SK-N-DZ (cell line): ENCODE results near the gene FUT9.

Experiments used
- DNase-seq: peaks from one replicate; pipeline ENCODE4 v3.0.0-alpha.2; 2015; ENCODE audit warnings: low spot score

FUT9 gene

GRCh38 chr6:96066376-96066775 is 50.6 kb downstream of the FUT9 start:
- DNase-seq: no peak

GRCh38 chr6:96073555-96073954 is 57.8 kb downstream of the FUT9 start:
- DNase-seq: no peak

DNA sequence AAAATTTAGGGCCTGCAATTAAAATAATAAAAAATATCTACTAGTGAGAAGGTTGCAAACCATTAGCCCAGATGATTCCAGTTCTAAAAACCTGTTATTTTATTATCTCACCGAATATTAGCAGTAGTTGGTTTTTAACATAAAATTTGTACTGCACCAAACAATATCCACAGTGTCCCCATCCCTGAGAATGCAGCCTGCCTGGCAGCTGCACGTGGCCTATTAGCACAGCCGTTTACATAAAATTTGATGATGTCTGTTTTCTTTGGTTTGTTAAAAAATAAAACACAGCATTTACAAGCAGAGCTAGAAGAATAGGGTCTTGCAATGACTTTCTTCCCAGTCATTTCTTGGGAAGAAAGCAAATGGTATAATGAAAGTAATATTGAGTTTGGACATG is 58.2 kb downstream of the FUT9 start:
- no peak for DNase-seq

GRCh38 chr6:96075826-96076225 is 60.1 kb downstream of the FUT9 start:
- DNase-seq: no peak

DNA sequence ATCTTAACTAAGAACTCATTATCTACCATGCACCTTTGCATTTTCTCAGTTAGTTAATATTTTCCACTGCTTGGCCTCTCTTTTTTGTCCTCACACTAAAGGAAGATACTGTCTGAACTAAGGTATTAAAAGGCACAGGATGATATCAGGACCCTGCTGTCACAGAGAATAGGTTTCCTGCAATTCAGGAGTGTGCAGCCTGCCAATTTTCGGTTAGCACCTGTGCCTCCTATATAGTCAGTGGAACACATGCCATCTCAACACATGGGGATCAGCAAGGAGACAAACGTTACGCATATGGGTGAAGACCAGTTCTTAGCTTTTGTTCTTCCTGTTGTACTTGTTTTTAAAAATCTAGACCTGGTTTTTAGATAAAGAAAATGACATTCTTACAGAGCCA is 71.0 kb downstream of the FUT9 start:
- no peak for DNase-seq

- peak; percentile 2 for DNase-seq
Measured at GRCh38 chr6:96089173-96089572, 73.4 kb downstream of the FUT9 start.

GRCh38 chr6:96094077-96094476 is 78.3 kb downstream of the FUT9 start:
- no peak for DNase-seq

DNA sequence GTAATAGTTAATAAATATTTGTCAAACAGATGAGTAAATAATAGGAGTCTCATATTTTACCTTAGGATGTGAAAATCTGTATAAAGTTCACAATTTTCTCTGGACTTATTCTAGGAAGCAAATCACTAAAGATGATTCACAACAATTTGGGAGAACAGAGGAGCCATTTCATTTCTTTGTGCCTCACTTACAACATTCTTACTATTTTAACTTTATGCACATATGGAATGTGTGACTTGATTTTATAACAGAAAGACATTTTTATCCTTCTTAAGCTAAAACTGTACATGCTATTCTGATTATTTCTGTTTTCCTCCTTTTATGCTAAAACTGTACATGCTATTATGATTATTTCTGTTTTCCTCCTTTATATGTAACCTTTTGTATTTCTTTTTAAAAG is 83.3 kb downstream of the FUT9 start:
- DNase-seq: no peak

- DNase-seq: no peak
Measured at GRCh38 chr6:96101564-96101963, 85.8 kb downstream of the FUT9 start.

DNA sequence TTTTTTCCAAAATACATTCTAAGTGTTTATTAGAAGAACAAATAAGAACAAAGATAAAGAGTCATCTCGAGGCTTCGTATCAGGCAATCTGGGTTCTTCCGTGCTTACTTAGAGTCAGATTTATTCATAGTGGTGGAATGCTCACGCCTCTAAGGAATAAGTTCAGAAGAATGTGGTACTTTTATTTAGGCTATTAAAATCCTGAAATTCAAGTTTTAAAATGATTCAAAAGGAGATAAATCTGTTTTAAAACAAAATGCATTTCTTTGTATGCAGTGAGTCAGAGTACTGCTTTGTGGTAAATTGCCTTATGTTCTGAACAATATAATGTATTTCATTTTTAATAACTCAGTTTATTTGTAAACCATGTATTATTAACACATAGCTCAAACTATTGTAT is 89.1 kb downstream of the FUT9 start:
- DNase-seq: no peak

- DNase-seq: no peak
Measured at GRCh38 chr6:96110878-96111277, 95.1 kb downstream of the FUT9 start.

DNA sequence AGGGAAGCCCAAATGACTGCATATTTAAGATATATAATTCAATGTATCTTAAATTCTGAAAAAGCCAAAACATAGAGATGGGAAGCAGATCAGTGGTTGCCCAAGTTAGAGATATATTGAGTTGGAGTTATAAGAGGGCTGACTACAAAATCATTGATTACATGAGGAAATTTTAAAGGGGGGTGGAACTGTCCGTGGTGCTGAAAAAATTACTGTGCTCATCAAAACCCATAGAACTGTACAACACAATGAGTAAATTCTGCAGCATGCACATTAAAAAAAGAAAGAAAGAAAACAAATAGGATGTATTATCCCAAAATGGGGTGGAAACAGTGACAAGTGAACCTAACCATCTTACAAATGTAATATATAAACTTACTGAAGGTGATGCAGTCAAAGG is 100.9 kb downstream of the FUT9 start:
- DNase-seq: peak; percentile 4

DNA sequence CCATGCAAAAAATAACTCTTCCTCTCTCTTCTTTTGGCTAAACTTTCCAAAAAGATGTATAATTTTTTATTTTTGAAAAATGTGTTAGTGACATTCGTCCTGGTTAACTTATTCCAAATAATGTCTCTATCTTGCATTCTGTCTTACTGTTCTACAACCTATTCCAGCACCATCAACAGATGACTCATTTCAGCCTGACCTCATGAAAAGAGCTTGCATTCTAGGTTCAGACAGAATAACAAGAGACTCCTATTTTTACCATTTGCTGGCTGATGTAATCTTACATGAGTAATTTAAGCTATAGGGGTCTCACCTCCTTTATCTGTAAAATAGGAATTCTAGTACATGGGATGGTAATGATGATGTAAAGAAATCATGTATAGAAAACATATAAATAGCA is 109.0 kb downstream of the FUT9 start:
- DNase-seq: no peak

DNA sequence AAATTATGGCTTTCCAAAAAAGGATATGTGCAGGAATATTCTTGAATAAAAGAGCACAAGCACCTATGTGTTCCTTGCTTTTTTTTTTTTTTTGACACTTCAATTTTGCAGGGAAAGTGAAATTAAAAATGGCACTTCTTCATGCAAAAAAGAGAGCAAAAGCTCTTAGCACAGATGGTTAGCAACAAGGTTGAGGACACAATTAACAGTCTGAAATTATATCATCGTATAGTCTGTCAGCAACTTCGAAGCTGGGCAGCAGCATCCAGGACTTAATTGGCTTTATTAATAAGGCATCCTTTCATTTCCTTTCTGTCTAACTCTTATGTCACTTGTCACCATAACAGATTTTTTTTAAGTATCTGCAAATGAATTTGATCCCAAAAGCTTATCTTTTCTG is 122.6 kb downstream of the FUT9 start:
- no peak for DNase-seq

- DNase-seq: peak; percentile 76
Measured at GRCh38 chr6:96142142-96142541, 126.4 kb downstream of the FUT9 start.

DNA sequence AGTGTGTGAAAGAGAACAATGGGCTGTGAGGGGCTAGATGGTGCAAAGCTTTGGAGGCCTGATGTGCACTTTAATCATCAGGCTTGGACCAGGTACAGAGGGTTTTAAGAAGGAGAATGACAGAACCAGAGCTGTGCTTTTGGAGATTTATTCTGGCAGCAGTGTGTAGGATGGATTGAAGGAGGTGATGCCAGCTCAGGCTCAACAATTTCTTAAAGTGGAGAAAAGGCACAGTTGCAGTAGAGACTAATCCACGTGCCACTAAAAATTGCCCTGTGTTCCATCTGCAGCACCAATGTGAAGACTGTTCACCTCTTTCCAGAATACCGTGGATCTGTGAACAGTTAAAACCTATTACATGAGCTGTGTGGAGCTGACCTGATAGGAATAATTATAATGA is 134.7 kb downstream of the FUT9 start:
- DNase-seq: no peak

- no peak for DNase-seq
Measured at GRCh38 chr6:96151707-96152106, 135.9 kb downstream of the FUT9 start.

- DNase-seq: peak; percentile 46
Measured at GRCh38 chr6:96152114-96152708, 136.4 kb downstream of the FUT9 start.

GRCh38 chr6:96153775-96154174 is 138.0 kb downstream of the FUT9 start:
- no peak for DNase-seq

DNA sequence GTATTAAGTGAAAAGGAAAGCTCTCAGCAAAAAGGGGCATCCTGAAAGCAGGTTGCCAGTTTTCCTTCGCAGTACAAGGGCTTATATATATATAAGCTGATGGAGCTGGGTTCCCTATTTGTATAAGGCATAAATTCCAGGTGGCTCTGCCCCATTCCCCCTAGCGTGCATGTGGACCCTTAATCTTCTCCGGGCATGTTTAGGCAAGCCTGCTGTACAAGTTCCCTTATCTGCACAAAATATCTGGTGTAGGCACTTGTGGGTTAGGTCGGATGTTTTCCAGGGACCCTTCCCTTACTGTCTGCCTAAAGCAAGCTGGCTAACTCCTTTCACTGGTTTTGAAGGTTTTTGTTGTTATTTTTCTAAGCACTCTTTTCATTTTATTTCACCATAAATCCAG is 140.7 kb downstream of the FUT9 start:
- peak; percentile 52 for DNase-seq

GRCh38 chr6:96157018-96157565 is 141.3 kb downstream of the FUT9 start:
- DNase-seq: no peak

DNA sequence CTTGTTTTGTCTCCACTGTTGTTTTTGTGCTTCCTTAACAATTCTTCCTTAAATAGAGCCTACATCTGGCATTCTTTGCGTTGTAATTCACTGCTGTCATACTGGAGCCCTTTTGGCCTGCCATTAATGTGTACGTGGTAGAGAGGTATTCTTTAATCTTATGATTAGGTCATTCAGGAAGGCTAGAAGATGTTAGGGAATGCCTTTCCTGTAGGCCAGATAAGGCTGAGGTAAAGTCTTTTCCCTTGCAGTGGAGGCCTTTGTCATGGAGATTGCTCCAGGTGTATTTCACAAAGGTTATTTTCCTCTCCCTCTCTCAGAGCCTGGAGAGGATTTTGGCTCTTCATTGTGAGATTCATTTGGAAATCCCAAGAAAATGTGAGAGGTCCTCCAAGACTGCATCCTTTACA is 146.9 kb downstream of the FUT9 start:
- no peak for DNase-seq

GRCh38 chr6:96164802-96165201 is 149.0 kb downstream of the FUT9 start:
- no peak for DNase-seq

DNA sequence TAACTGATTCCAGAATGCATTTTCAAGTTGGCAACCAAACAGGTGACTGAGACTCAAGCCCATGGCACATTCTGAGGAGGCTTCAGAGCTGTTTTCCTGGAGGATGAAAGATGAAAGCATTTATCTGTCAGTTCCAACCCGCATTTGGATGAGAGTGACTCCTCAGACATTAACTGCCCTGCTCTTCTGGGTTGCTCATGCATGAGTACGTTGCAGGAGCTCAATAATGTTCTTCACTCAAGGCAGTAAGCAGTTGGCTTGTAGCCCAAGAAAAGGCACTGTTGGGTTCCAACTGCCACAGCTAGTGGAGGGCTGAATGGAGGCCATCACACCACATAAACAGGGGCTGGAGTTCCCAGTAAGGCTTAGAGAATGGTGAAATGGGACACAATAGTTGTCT is 155.3 kb downstream of the FUT9 start:
- DNase-seq: no peak
